ENCODE results near the gene CASTOR1.

The CASTOR1 gene

GRCh38 chr22:30238136-30238535 is 51.2 kb downstream of the CASTOR1 start:
- Histone ChIP-seq H4K20me1 (ENCODE audit: low read depth, low read length) (no peaks in the 10 kb centered on the region), H3K36me3 (ENCODE audit: low read length) (no peaks in the 10 kb centered on the region), H3K27me3 (ENCODE audit: low read length) (no peaks in the 10 kb centered on the region), H3K79me2 (ENCODE audit: insufficient read depth, low read length) (no peaks in the 10 kb centered on the region), H3K9ac (ENCODE audit: low read length) (no peak overlapping the region), H3K9me3 (ENCODE audit: insufficient read depth, low read length) (no peaks in the 10 kb centered on the region), H3K27ac (ENCODE audit: low read depth, low read length) (no peak overlapping the region), H3K9me2 (replicated peaks; ENCODE audit: insufficient read depth, low read length) (no peaks in the 10 kb centered on the region), H3K4me2 (ENCODE audit: low read depth, low read length, poor library complexity, severe bottlenecking) (no peak overlapping the region), H3F3A (ENCODE audit: insufficient read depth) (no peaks in the 10 kb centered on the region), H3K4me3 (ENCODE audit: insufficient read depth, low read length, poor library complexity, severe bottlenecking) (no peak overlapping the region), H2AFZ (ENCODE audit: low read depth, low read length, severe bottlenecking) (no peak overlapping the region)
- no peak for TF ChIP-seq EZH2phosphoT487 (conservative IDR thresholded peaks at IDR 0.05; ENCODE audit: low read length)
- TF ChIP-seq CTCF (IDR thresholded peaks at IDR 0.05; ENCODE audit: insufficient read depth, low read length, poor library complexity, severe bottlenecking): no peak

GRCh38 chr22:30236875-30237274 is 52.4 kb downstream of the CASTOR1 start:
- TF ChIP-seq EZH2phosphoT487 (conservative IDR thresholded peaks at IDR 0.05; ENCODE audit: low read length): no peak
- TF ChIP-seq CTCF (IDR thresholded peaks at IDR 0.05; ENCODE audit: insufficient read depth, low read length, poor library complexity, severe bottlenecking): no peak
- no peak overlapping the region for H3K9ac ChIP-seq (ENCODE audit: low read length)
- no peak overlapping the region for H3K4me2 ChIP-seq (ENCODE audit: low read depth, low read length, poor library complexity, severe bottlenecking)
- no peaks in the 10 kb centered on the region for H3K9me3 ChIP-seq (ENCODE audit: insufficient read depth, low read length)
- H2AFZ ChIP-seq (ENCODE audit: low read depth, low read length, severe bottlenecking): no peak overlapping the region
- H3K27me3 ChIP-seq (ENCODE audit: low read length): no peaks in the 10 kb centered on the region
- H3K79me2 ChIP-seq (ENCODE audit: insufficient read depth, low read length): no peaks in the 10 kb centered on the region
- H3F3A ChIP-seq (ENCODE audit: insufficient read depth): no peaks in the 10 kb centered on the region
- H3K9me2 ChIP-seq (replicated peaks; ENCODE audit: insufficient read depth, low read length): no peaks in the 10 kb centered on the region
- no peak overlapping the region for H3K4me3 ChIP-seq (ENCODE audit: insufficient read depth, low read length, poor library complexity, severe bottlenecking)
- H3K27ac ChIP-seq (ENCODE audit: low read depth, low read length): no peak overlapping the region
- no peaks in the 10 kb centered on the region for H4K20me1 ChIP-seq (ENCODE audit: low read depth, low read length)
- no peaks in the 10 kb centered on the region for H3K36me3 ChIP-seq (ENCODE audit: low read length)

DNA sequence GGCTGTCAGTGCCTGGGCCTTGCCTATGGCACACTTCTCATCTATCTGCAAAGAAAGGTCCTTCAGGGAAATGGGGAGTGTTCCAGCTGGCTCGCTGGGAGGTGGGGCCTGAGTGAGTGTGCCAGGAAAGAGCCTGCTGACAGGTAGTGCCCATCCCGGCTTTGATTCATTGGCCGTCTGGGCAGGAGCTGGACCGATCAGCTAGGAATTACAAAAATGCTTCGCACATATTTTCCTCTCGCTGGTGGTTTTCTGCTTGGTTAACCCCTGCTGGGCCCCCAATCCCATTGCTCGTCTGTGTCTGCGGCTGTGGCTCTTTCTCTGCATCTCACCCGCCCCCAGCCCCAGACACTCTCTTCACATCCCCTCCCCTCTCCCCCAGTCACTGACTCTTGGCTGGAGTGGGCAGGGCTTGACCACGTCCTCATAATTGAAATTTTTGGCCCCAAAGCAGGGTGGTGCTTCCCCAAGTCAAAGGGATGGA is 53.6 kb downstream of the CASTOR1 start:
- Histone ChIP-seq H3F3A (ENCODE audit: insufficient read depth) (no peaks in the 10 kb centered on the region), H4K20me1 (ENCODE audit: low read depth, low read length) (no peaks in the 10 kb centered on the region), H3K79me2 (ENCODE audit: insufficient read depth, low read length) (no peaks in the 10 kb centered on the region), H3K9me3 (ENCODE audit: insufficient read depth, low read length) (no peaks in the 10 kb centered on the region), H2AFZ (ENCODE audit: low read depth, low read length, severe bottlenecking) (no peak overlapping the region), H3K9ac (ENCODE audit: low read length) (no peak overlapping the region), H3K4me3 (ENCODE audit: insufficient read depth, low read length, poor library complexity, severe bottlenecking) (no peak overlapping the region), H3K4me2 (ENCODE audit: low read depth, low read length, poor library complexity, severe bottlenecking) (no peak overlapping the region), H3K27ac (ENCODE audit: low read depth, low read length) (no peak overlapping the region), H3K9me2 (replicated peaks; ENCODE audit: insufficient read depth, low read length) (no peaks in the 10 kb centered on the region), H3K36me3 (ENCODE audit: low read length) (no peaks in the 10 kb centered on the region), H3K27me3 (ENCODE audit: low read length) (no peaks in the 10 kb centered on the region)
- TF ChIP-seq EZH2phosphoT487 (conservative IDR thresholded peaks at IDR 0.05; ENCODE audit: low read length) (no peak), CTCF (IDR thresholded peaks at IDR 0.05; ENCODE audit: insufficient read depth, low read length, poor library complexity, severe bottlenecking) (no peak)

All from SU-DHL-6 (cell line).